HepG2 (cell line): ENCODE measurements around the gene LYSET. TPM values are rescaled to one million over a fixed set of nuclear protein-coding genes. Genes with fewer than 3 reads are reported as not detected.

Source experiments
- ARNTL ChIP-seq: sonication (generic); formaldehyde crosslinking; IDR thresholded peaks from 2 replicates; pipeline ENCODE4 v1.4.0; 2020; ENCODE audit warnings: mild to moderate bottlenecking, missing genetic modification reagents
- CAMTA2 ChIP-seq: sonication (generic); formaldehyde crosslinking; IDR thresholded peaks from 2 replicates; pipeline ENCODE4 v1.4.0; 2020; ENCODE audit warnings: mild to moderate bottlenecking, missing genetic modification reagents, borderline replicate concordance
- ERF ChIP-seq: IDR thresholded peaks from 2 replicates; pipeline ENCODE4 v1.6.1; 2018; ENCODE audit warnings: missing biosample characterization, missing genetic modification reagents
- KLF12 ChIP-seq: sonication (generic); formaldehyde crosslinking; IDR thresholded peaks from 2 replicates; pipeline ENCODE4 v1.4.0; 2020; ENCODE audit warnings: missing genetic modification reagents, borderline replicate concordance
- NFIC ChIP-seq: IDR thresholded peaks from 2 replicates; pipeline ENCODE4 v1.6.1; 2012; ENCODE audit warnings: mild to moderate bottlenecking, low read length, inconsistent platforms
- NKX3-1 ChIP-seq: sonication (generic); formaldehyde crosslinking; IDR thresholded peaks from 2 replicates; pipeline ENCODE4 v1.5.0; 2020; ENCODE audit warnings: missing genetic modification reagents
- PHF5A ChIP-seq: IDR thresholded peaks from one replicate; pipeline ENCODE4 v1.6.1; 2018; ENCODE audit warnings: low read depth, missing genetic modification reagents; ENCODE audit not compliant: unreplicated experiment
- POLR2AphosphoS5 ChIP-seq: IDR thresholded peaks from 2 replicates; pipeline ENCODE4 v1.6.1; 2012; ENCODE audit warnings: low read depth, low read length
- SAP130 ChIP-seq: IDR thresholded peaks from 2 replicates; pipeline ENCODE4 v1.6.1; 2016; ENCODE audit warnings: low read depth
- SP4 ChIP-seq: sonication (generic); formaldehyde crosslinking; IDR thresholded peaks from 2 replicates; pipeline ENCODE4 v1.8.1; 2023; ENCODE audit warnings: mild to moderate bottlenecking, missing genetic modification reagents
- SRSF1 ChIP-seq: fragments of 200-400 bp; formaldehyde crosslinking; optimal IDR thresholded peaks from 2 replicates; pipeline ENCODE3; 2017; ENCODE audit warnings: mild to moderate bottlenecking, low read depth, low read length, moderate library complexity
- SRSF4 ChIP-seq: fragments of 200-400 bp; formaldehyde crosslinking; IDR thresholded peaks from one replicate; pipeline ENCODE4 v1.6.1; 2018; ENCODE audit warnings: mild to moderate bottlenecking, low read depth, low read length, moderate library complexity; ENCODE audit not compliant: poor library complexity, severe bottlenecking
- TSC22D2 ChIP-seq: sonication (generic); formaldehyde crosslinking; IDR thresholded peaks from 2 replicates; pipeline ENCODE4 v1.5.1; 2020; ENCODE audit warnings: missing genetic modification reagents, mild to moderate bottlenecking, borderline replicate concordance
- ZNF136 ChIP-seq: sonication (generic); formaldehyde crosslinking; IDR thresholded peaks from 2 replicates; pipeline ENCODE4 v1.8.1; 2022; ENCODE audit warnings: low read depth, mild to moderate bottlenecking, moderate library complexity, missing genetic modification reagents
- ZNF441 ChIP-seq: sonication (generic); formaldehyde crosslinking; IDR thresholded peaks from 2 replicates; pipeline ENCODE4 v1.7.0; 2021; ENCODE audit warnings: missing genetic modification reagents, borderline replicate concordance
- ZNF496 ChIP-seq: sonication (generic); formaldehyde crosslinking; IDR thresholded peaks from 2 replicates; pipeline ENCODE4 v1.8.1; 2023; ENCODE audit warnings: mild to moderate bottlenecking, moderate library complexity, missing genetic modification reagents; ENCODE audit not compliant: insufficient replicate concordance
- ZNF672 ChIP-seq: sonication (generic); formaldehyde crosslinking; IDR thresholded peaks from 2 replicates; pipeline ENCODE4 v1.8.1; 2022; ENCODE audit warnings: missing genetic modification reagents
- ZNF772 ChIP-seq: sonication (generic); formaldehyde crosslinking; IDR thresholded peaks from 2 replicates; pipeline ENCODE4 v1.5.0; 2020; ENCODE audit warnings: mild to moderate bottlenecking, missing genetic modification reagents
- ZNF781 ChIP-seq: sonication (generic); formaldehyde crosslinking; IDR thresholded peaks from 2 replicates; pipeline ENCODE4 v1.5.1; 2020; ENCODE audit warnings: borderline replicate concordance, mild to moderate bottlenecking, missing genetic modification reagents; ENCODE audit errors: not compliant biosample characterization
- ZSCAN12 ChIP-seq: sonication (generic); formaldehyde crosslinking; IDR thresholded peaks from 2 replicates; pipeline ENCODE4 v1.9.0; 2021; ENCODE audit warnings: mild to moderate bottlenecking, missing genetic modification reagents
- polyA plus RNA-seq, 8 experiments: library from polyadenylated mRNA; depleted of rRNA in 3 of 8; stranded (reverse) in 7 of 8; unstranded in 1 of 8; fragments of >200 nt; fragmentation: Illumina TruSeq in 4 of 8; extraction: Trizol in 4 of 8; gene quantifications; 2 replicates each; pipeline versions ENCODE4 v1.2.1 to v1.2.3, GENCODE V29; 2011 to 2016; ENCODE audit warnings: low read depth in 4 of 8, missing spikeins in 1 of 8, mixed read lengths in 1 of 8; ENCODE audit not compliant: insufficient read depth in 1 of 8
- total RNA-seq, 5 experiments: library from RNA; depleted of rRNA; stranded (reverse); fragments of >200 nt; fragmentation: Illumina TruSeq; extraction: Trizol; gene quantifications; 2 replicates each; pipeline ENCODE4 v1.2.3, GENCODE V29; 2016; ENCODE audit warnings: low read depth in 1 of 5
- TF ChIP-seq, protein P1 (sequence below), 2 experiments: IDR thresholded peaks; 2 replicates each; pipeline ENCODE4 v1.6.1; 2011 to 2012; ENCODE audit warnings: low read length in 2 of 2, borderline replicate concordance in 1 of 2, low read depth in 1 of 2, mild to moderate bottlenecking in 1 of 2, moderate library complexity in 1 of 2
- TF ChIP-seq, protein P2 (sequence below): sonication (generic); formaldehyde crosslinking; IDR thresholded peaks from 2 replicates; pipeline ENCODE4 v1.4.0; 2020; ENCODE audit warnings: mild to moderate bottlenecking, missing genetic modification reagents
- TF ChIP-seq, protein P3 (sequence below): IDR thresholded peaks from 2 replicates; pipeline ENCODE4 v1.6.1; 2016; ENCODE audit warnings: missing genetic modification reagents, missing compliant biosample characterization

The LYSET gene
- total and polyA plus RNA-seq, 2 of the 13 experiments (the other 11 are each of a cell fraction or from before 2014, with no cell fraction given) = 19.1 to 36.6 TPM

DNA sequence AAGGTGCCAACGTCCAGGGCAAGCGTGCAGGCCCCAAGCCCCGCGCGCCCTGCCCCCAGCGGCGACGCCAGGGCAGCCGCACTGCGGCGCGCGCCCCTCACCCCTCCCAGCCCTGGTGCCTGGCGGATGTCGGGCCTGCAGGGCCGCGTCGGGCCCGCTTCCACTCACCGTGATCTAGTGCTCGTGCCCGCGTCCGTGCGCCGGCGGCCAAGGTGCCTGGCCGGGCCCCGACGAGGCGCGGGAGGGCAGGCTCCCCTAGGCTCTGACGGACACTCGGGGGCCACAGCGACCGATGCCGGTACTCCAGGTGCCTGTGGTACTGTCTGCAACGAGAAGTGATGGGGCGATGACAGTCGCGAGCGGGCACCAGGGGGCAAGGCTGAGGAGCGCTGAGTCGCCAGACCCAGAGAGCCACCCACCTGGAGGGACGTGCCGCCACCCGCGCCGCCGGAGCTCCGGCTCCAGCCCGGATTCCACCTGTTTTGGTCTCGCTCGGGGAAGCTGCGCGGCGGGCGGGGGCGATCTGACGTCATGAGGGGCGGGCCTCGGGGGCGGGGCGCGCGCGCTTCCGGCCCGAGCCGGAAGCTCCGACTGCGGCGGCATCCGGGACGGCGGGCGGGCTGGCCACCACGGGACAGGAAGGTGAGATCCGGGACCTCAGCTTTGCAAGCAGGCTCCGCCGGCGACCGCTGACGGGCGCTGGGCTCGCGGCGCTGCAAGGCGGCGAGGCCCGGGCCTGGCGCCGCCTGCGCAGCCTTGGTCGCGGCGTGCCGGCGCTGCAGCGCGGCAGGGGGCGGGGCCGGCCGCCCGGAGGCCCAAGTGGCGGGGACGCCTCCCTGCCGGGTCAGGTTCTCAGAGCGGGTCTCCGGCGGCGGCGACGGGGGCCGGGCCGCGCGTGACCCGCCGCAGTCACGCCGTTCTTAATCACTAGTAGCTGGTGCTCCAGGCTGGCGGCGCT, at the start of gene LYSET, which contains the start of gene MOAP1 (continued):
- TF ChIP-seq KLF12 (0 out of 2 replicates have a peak, but pooled peaks have one; percentile 63), SAP130 (CRISPR knock-in tag) (peak; percentile 80), POLR2AphosphoS5 (peak; percentile 82), NKX3-1 (CRISPR knock-in tag) (peak; percentile 60; the same call in 1 of the 2 replicates), TSC22D2 (peak; percentile 43; the same call in 1 of the 2 replicates), ERF (peak; percentile 77; the same call in 1 of the 2 replicates), ZNF672 (CRISPR knock-in tag) (peak; percentile 16; the same call in 1 of the 2 replicates), ZSCAN12 (CRISPR knock-in tag) (peak; percentile 47; the same call in 1 of the 2 replicates), NFIC (no peak), CAMTA2 (no peak), ZNF136 (CRISPR knock-in tag) (no peak), ZNF441 (CRISPR knock-in tag) (no peak; the same call in 1 of the 2 replicates), ARNTL (peak; percentile 76), SRSF4 (no peak), ZNF772 (CRISPR knock-in tag) (peak; percentile 48; the same call in 1 of the 2 replicates), ZNF781 (peak; percentile 62), PHF5A (CRISPR knock-in tag) (no peak), SRSF1 (no peak), ZNF496 (no peak), SP4 (CRISPR knock-in tag) (peak; percentile 80)
- TF ChIP-seq, protein P1, sequence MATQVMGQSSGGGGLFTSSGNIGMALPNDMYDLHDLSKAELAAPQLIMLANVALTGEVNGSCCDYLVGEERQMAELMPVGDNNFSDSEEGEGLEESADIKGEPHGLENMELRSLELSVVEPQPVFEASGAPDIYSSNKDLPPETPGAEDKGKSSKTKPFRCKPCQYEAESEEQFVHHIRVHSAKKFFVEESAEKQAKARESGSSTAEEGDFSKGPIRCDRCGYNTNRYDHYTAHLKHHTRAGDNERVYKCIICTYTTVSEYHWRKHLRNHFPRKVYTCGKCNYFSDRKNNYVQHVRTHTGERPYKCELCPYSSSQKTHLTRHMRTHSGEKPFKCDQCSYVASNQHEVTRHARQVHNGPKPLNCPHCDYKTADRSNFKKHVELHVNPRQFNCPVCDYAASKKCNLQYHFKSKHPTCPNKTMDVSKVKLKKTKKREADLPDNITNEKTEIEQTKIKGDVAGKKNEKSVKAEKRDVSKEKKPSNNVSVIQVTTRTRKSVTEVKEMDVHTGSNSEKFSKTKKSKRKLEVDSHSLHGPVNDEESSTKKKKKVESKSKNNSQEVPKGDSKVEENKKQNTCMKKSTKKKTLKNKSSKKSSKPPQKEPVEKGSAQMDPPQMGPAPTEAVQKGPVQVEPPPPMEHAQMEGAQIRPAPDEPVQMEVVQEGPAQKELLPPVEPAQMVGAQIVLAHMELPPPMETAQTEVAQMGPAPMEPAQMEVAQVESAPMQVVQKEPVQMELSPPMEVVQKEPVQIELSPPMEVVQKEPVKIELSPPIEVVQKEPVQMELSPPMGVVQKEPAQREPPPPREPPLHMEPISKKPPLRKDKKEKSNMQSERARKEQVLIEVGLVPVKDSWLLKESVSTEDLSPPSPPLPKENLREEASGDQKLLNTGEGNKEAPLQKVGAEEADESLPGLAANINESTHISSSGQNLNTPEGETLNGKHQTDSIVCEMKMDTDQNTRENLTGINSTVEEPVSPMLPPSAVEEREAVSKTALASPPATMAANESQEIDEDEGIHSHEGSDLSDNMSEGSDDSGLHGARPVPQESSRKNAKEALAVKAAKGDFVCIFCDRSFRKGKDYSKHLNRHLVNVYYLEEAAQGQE (IDR thresholded peaks at IDR 0.05; ENCODE audit: borderline replicate concordance in 1 of 2, low read depth in 1 of 2, low read length in 2 of 2) = no peak
- TF ChIP-seq, protein P2, sequence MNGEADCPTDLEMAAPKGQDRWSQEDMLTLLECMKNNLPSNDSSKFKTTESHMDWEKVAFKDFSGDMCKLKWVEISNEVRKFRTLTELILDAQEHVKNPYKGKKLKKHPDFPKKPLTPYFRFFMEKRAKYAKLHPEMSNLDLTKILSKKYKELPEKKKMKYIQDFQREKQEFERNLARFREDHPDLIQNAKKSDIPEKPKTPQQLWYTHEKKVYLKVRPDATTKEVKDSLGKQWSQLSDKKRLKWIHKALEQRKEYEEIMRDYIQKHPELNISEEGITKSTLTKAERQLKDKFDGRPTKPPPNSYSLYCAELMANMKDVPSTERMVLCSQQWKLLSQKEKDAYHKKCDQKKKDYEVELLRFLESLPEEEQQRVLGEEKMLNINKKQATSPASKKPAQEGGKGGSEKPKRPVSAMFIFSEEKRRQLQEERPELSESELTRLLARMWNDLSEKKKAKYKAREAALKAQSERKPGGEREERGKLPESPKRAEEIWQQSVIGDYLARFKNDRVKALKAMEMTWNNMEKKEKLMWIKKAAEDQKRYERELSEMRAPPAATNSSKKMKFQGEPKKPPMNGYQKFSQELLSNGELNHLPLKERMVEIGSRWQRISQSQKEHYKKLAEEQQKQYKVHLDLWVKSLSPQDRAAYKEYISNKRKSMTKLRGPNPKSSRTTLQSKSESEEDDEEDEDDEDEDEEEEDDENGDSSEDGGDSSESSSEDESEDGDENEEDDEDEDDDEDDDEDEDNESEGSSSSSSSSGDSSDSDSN (CRISPR knock-in tag) = peak; percentile 84
- TF ChIP-seq, protein P3, sequence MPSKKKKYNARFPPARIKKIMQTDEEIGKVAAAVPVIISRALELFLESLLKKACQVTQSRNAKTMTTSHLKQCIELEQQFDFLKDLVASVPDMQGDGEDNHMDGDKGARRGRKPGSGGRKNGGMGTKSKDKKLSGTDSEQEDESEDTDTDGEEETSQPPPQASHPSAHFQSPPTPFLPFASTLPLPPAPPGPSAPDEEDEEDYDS (CRISPR knock-in tag) = peak; percentile 12; the same call in 1 of the 2 replicates
